Omental fat pad (tissue), 4 donors: ENCODE measurements around the gene NUP37. TPM values are rescaled to one million over a fixed set of nuclear protein-coding genes. Genes with fewer than 3 reads are reported as not detected.

ENCODE experiments used
- ATAC-seq: fragments of 150-250 bp; one replicate; pipeline ENCODE4 v1.9.1; 2016; ENCODE audit warnings: mild to moderate bottlenecking, moderate library complexity; ENCODE audit not compliant: low FRiP score
- DNase-seq: peaks from one replicate; pipeline ENCODE4 v3.0.0-alpha.2; 2019; ENCODE audit warnings: low spot score
- CTCF ChIP-seq, 3 donors: fragments of 450-650 bp; IDR thresholded peaks; one replicate each; pipeline ENCODE4 v1.5.1; 2016 to 2017; ENCODE audit warnings: antibody characterized with exemption in 3 of 3, mild to moderate bottlenecking in 3 of 3, moderate library complexity in 2 of 3
- total RNA-seq, 4 donors: library from RNA; depleted of rRNA; stranded (reverse); fragments of >200 nt; gene quantifications; one replicate each; pipeline ENCODE4 v1.1.0, GENCODE V29; 2016

NUP37 gene
- total RNA-seq, 4 donors from 2014 or later: 14.9 to 22.9 (median 19.0) TPM

GRCh38 chr12:102120886-102121285, 972 bp upstream of the NUP37 start:
- DNase-seq: no peak
- TF ChIP-seq CTCF (IDR thresholded peaks at IDR 0.05): no peak
- ATAC-seq: no peak

- ATAC-seq: no peak
- no peak for DNase-seq
- TF ChIP-seq CTCF (IDR thresholded peaks at IDR 0.05): no peak
Observed at GRCh38 chr12:102120564-102120873, 605 bp upstream of the NUP37 start.

- no peak for TF ChIP-seq CTCF (IDR thresholded peaks at IDR 0.05)
- ATAC-seq: no peak
- DNase-seq: no peak
Observed at GRCh38 chr12:102118874-102119273, 1.0 kb downstream of the NUP37 start.

GRCh38 chr12:102116392-102116791, 3.5 kb downstream of the NUP37 start:
- no peak for ATAC-seq
- TF ChIP-seq CTCF (IDR thresholded peaks at IDR 0.05): no peak
- no peak for DNase-seq

GRCh38 chr12:102114212-102114611, 5.7 kb downstream of the NUP37 start:
- TF ChIP-seq CTCF (IDR thresholded peaks at IDR 0.05): no peak
- no peak for ATAC-seq

GRCh38 chr12:102110782-102111181, 9.1 kb downstream of the NUP37 start:
- ATAC-seq (no peak), DNase-seq (no peak)
- TF ChIP-seq CTCF (IDR thresholded peaks at IDR 0.05): no peak

More at GRCh38 chr12:102114212-102114611, 5.7 kb downstream of the NUP37 start:
- no peak for DNase-seq

GRCh38 chr12:102107970-102108369, 11.9 kb downstream of the NUP37 start:
- ATAC-seq: no peak
- TF ChIP-seq CTCF (IDR thresholded peaks at IDR 0.05): no peak
- DNase-seq: no peak
